Thyroid gland (tissue), 4 donors: ENCODE data around the gene TET1. TPM values are rescaled to one million over a fixed set of nuclear protein-coding genes. Genes with fewer than 3 reads are reported as not detected.

Experiments
- DNase-seq, 2 donors: peaks; one replicate each; pipeline ENCODE4 v3.0.0-alpha.2; 2019
- H3K27ac ChIP-seq, 3 donors: fragments of 200-600 bp; sonication (generic); 1 replicate in 2 of 3; 2 replicates in 1 of 3; pipeline ENCODE4 v1.5.1; 2016 to 2019; ENCODE audit warnings: mild to moderate bottlenecking in 1 of 3, moderate library complexity in 1 of 3
- H3K27me3 ChIP-seq: fragments of 200-600 bp; sonication (generic); one replicate; pipeline ENCODE4 v1.5.1; 2019
- H3K36me3 ChIP-seq, 2 donors: fragments of 200-600 bp; sonication (generic); one replicate each; pipeline ENCODE4 v1.5.1; 2016 to 2019
- H3K4me1 ChIP-seq, 2 donors: fragments of 200-600 bp; sonication (generic); one replicate each; pipeline ENCODE4 v1.5.1; 2017 to 2019
- H3K4me3 ChIP-seq, 3 donors: fragments of 200-600 bp; sonication (generic); replicated peaks in 1 of 3; 1 replicate in 2 of 3; 2 replicates in 1 of 3; pipeline ENCODE4 v1.5.1; 2016; ENCODE audit warnings: mild to moderate bottlenecking in 1 of 3
- H3K9me3 ChIP-seq: fragments of 200-600 bp; sonication (generic); one replicate; pipeline ENCODE4 v1.5.1; 2017
- POLR2A ChIP-seq, 2 donors: fragments of 450-650 bp; IDR thresholded peaks; one replicate each; pipeline ENCODE4 v1.6.1; 2017; ENCODE audit warnings: antibody characterized with exemption in 2 of 2, mild to moderate bottlenecking in 2 of 2, moderate library complexity in 1 of 2
- WGBS, 2 donors: methylation state at CpG; one replicate each; pipeline ENCODE4 v1.1.5; 2017; 5-methylcytosine and 5-hydroxymethylcytosine counted together
- intact Hi-C: fragments of 100-400 bp; cut with DNase I; formaldehyde crosslinking; loops from one replicate; pipeline ENCODE4 v1.15.1; 2023
- total RNA-seq, 4 donors: library from RNA; depleted of rRNA; stranded (reverse); fragments of >200 nt; gene quantifications; one replicate each; pipeline ENCODE4 v1.2.3, GENCODE V29; 2016
- TF ChIP-seq, protein P1 (sequence below), 6 experiments: fragments of 200-600 bp in 3 of 6; fragments of 450-650 bp in 3 of 6; sonication (generic) in 3 of 6; IDR thresholded peaks; one replicate each; pipeline ENCODE4 v1.5.1; 2016 to 2019; ENCODE audit warnings: antibody characterized with exemption in 6 of 6, mild to moderate bottlenecking in 2 of 6, inconsistent platforms in 1 of 6, moderate library complexity in 1 of 6

The TET1 gene
- total RNA-seq, 4 donors from 2014 or later: 7.4 to 11.4 (median 9.7) TPM

DNA sequence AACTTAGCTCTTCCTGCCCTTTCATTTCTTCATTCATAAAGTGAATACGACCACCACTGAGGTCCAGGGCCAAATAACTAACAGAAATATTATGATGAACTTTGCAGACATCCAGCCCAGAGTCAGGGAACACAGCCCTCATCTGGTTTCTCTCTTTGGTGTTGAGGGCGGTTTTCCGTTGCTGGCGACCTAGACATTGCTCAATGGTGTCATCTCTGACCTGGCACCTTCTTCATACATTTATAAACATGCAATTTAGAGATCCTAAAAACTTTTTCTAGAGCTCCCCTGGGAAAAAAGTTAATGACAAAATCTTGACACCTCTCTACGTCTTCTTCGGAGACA, 324 bp upstream of the TET1 start:
- intact Hi-C loops: loop anchor here (5.0 to 10.0 kb wide), 2 partner anchors 42 to 335 kb away; no protein-coding TSS in a partner anchor
- 26 to 27% methylated on average over 6 of the region's 6 CpGs for WGBS, 2 donors
- DNase-seq: peak in 1 of 2 donors; percentile 2

DNA sequence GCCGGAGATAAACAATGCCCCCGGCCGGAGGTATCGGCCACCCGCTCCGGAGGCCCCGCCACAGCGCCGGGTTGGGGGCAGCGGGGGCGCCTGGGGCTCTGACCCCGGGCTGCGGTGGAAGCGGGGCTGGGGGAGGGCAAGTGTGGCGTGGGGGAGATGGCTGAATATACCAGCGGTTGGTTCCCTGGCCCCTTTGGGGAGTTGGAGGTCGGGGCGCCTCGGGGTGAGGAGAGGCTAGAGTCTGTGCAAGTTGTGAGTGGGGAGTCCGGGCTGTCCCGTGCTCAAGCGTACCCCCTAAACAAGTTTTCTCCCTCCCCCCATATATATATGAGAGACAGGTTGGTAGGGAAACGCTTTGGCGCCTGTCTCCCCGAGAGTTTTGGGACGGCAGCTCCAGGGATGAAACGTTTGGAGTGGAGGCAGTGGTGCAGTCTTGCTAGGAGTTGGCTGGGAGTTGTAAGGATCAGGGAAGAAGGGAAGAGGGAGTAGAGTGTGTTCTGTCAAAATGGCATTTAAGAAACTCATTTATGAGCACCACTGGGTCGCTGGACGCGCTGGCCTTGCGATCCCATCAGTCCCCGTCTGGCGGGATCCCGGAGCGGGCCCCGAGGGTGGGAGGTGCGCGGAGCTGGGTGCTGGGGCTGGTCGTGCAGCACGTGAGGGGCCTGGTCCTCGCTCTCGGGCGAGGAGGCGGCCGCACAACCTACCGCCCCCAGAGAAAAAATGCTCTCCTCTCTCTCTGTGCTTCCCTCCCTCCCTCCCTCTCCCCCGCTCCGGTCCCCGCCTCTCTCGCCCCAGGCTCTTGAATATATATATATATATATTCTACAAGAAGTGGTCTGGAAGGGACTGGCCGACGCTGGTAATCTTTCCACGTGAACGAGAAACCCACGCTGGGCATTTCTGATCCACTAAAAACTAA, 1.1 kb downstream of the TET1 start:
- peak overlapping the region in 1 of 3 donors; percentile 49 for H3K27ac ChIP-seq
- WGBS, 2 donors: 1 to 4% methylated on average over 41 to 44 of the region's 55 CpGs

More for the DNA sequence above, 324 bp upstream of the TET1 start:
- H3K4me1 ChIP-seq: peaks cover 15 to 24% of the 10 kb centered on the region in 2 donors
- H3K27ac ChIP-seq: no peak overlapping the region
- no peak for TF ChIP-seq POLR2A (IDR thresholded peaks at IDR 0.05)
- TF ChIP-seq, protein P1, sequence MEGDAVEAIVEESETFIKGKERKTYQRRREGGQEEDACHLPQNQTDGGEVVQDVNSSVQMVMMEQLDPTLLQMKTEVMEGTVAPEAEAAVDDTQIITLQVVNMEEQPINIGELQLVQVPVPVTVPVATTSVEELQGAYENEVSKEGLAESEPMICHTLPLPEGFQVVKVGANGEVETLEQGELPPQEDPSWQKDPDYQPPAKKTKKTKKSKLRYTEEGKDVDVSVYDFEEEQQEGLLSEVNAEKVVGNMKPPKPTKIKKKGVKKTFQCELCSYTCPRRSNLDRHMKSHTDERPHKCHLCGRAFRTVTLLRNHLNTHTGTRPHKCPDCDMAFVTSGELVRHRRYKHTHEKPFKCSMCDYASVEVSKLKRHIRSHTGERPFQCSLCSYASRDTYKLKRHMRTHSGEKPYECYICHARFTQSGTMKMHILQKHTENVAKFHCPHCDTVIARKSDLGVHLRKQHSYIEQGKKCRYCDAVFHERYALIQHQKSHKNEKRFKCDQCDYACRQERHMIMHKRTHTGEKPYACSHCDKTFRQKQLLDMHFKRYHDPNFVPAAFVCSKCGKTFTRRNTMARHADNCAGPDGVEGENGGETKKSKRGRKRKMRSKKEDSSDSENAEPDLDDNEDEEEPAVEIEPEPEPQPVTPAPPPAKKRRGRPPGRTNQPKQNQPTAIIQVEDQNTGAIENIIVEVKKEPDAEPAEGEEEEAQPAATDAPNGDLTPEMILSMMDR (IDR thresholded peaks at IDR 0.05): no peak
- H3K27me3 ChIP-seq: no peaks in the 10 kb centered on the region
- H3K36me3 ChIP-seq: no peaks in the 10 kb centered on the region
- H3K4me3 ChIP-seq: peak overlapping the region; percentile 87 to 98 (median 92)
- no peaks in the 10 kb centered on the region for H3K9me3 ChIP-seq

DNA sequence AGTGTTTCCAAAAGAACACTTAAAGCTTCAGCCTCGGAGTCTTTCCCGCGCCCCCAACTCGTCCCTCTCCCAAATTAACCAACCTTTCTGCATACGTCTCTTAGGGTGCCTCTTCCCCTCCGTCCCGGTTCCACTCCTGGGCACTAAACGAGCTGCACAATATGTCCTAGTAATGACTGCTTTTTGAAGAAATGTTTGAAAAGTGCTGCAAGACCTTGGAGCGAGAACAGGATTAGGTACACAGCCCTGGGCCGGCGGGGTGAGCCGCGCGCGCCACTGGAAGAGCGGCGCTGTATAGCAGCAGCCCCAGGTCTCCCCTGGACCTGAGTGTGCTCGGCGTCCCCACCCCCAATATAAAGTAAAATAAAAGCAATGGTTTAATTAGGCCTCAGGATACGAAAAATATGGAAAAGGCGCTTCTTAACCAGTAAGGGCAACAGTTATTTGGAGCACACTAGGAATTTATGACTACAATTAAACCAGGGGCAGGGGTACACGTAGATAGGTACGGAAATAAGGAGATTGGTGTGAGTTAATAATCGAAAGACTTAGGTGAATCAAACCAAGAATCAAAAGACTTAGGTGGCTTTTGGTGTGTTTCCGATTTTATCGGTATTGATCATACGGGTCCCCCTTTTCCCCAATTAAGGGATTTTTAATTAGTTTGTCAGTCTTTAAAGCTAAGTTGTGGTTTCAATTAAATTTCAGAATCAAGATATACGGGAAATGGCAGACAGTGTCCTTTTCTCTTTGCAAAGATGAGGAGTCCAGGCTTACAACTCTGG, 1.9 kb downstream of the TET1 start:
- peak overlapping the region in 1 of 3 donors; percentile 49 for H3K27ac ChIP-seq
- no peaks in the 10 kb centered on the region for H3K36me3 ChIP-seq
- WGBS, 2 donors: 19 to 32% methylated on average over 28 of the region's 28 CpGs
- peaks cover 25 to 41% of the 10 kb centered on the region in 2 donors for H3K4me1 ChIP-seq
- peak; percentile 55 to 58 for DNase-seq
- TF ChIP-seq POLR2A (IDR thresholded peaks at IDR 0.05): no peak
- TF ChIP-seq, protein P1 (IDR thresholded peaks at IDR 0.05): no peak
- H3K4me3 ChIP-seq: peak overlapping the region in 2 of 3 donors; percentile 36 to 92
- intact Hi-C loops: loop anchor here (5.0 kb wide), 1 partner anchor 40 kb away; no protein-coding TSS in a partner anchor
- H3K9me3 ChIP-seq: no peaks in the 10 kb centered on the region
- no peaks in the 10 kb centered on the region for H3K27me3 ChIP-seq

More for the DNA sequence above, 1.1 kb downstream of the TET1 start:
- Histone ChIP-seq H3K36me3 (no peaks in the 10 kb centered on the region), H3K9me3 (no peaks in the 10 kb centered on the region), H3K4me3 (peak overlapping the region; percentile 87 to 98 (median 92)), H3K4me1 (peaks cover 25 to 35% of the 10 kb centered on the region in 2 donors), H3K27me3 (no peaks in the 10 kb centered on the region)
- intact Hi-C loops: loop anchor here (5.0 kb wide), 1 partner anchor 41 kb away; no protein-coding TSS in a partner anchor
- peak; percentile 32 to 51 for DNase-seq
- no peak for TF ChIP-seq POLR2A (IDR thresholded peaks at IDR 0.05)
- TF ChIP-seq, protein P1 (IDR thresholded peaks at IDR 0.05): no peak

DNA sequence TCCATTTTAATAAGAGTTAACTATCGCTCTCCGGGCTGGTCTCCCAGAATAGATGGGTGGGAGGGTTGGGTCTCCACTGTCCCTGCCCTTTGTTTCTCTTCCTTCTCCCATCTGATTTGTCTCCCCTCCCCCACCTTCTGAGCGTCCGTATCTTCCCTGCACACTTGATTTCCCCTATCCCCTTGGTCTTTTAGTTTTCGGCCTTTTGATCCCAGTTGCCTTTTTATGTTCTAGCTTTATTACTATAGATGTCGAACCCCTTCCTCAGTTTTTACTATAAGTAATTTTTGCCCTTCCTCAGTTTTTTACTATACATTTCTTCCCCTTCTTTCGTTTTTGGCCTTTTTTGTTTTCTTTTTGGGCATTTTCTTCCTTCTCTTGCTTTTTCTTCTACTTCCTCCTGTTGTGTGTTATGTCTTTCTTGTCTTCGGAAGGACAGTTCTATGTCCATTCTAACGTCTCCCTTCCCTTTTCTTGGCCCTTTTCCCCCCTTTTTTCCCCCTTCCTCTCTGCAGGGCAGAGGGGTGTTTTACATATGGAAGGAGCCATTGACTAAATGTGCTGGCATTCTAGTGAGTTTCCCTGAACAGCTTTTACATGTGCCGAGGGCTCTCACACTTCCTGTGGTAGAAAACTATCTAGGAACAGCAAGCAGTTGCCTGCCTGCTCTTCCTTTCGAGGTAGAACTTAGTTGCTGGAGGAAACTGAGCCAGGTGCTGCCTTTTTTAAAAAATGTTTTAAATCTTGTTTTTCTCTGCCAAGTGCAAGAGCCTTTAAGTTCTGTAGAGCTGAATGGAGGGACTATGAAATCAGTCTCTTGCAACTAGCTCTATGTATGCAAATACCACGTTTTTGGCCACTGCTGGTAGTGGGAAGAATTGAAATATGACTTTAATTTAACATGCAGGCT, 2.8 kb downstream of the TET1 start:
- intact Hi-C loops: loop anchor here (5.0 kb wide), 1 partner anchor 39 kb away; no protein-coding TSS in a partner anchor
- TF ChIP-seq, protein P1 (IDR thresholded peaks at IDR 0.05): no peak
- Histone ChIP-seq H3K4me1 (peaks cover 25 to 44% of the 10 kb centered on the region in 2 donors), H3K4me3 (peak overlapping the region in 1 of 3 donors; percentile 92), H3K27me3 (no peaks in the 10 kb centered on the region), H3K9me3 (no peaks in the 10 kb centered on the region), H3K36me3 (no peaks in the 10 kb centered on the region), H3K27ac (peak overlapping the region in 1 of 3 donors; percentile 49)
- 25 to 34% methylated on average over 12 of the region's 12 CpGs for WGBS, 2 donors
- DNase-seq: peak in 1 of 2 donors; percentile 12
